SH-SY5Y (cell line): ENCODE results near the gene COG1.

Experiments used
- GATA2 ChIP-seq: IDR thresholded peaks from 2 replicates; pipeline ENCODE4 v1.6.1; 2011; ENCODE audit warnings: mild to moderate bottlenecking, low read depth, low read length
- GATA3 ChIP-seq: IDR thresholded peaks from 2 replicates; pipeline ENCODE4 v1.6.1; 2011; ENCODE audit warnings: low read depth, mild to moderate bottlenecking, low read length, moderate library complexity

GRCh38 chr17:73215447-73215846 lies 22.6 kb downstream of the COG1 start:
- no peak for TF ChIP-seq GATA3
- no peak for TF ChIP-seq GATA2
